Pancreas (tissue), 10 donors: ENCODE measurements around the gene TLCD5. TPM values are rescaled to one million over a fixed set of nuclear protein-coding genes. Genes with fewer than 3 reads are reported as not detected.

Source experiments
- ATAC-seq, 4 donors: fragments of 200-7000 bp; cut with Tn5 transposase; one replicate each; pipeline versions ENCODE4 v1.8.0 to v1.9.1; 2020; ENCODE audit warnings: mild to moderate bottlenecking in 4 of 4, moderate library complexity in 4 of 4
- DNase-seq, 6 donors: peaks; one replicate each; pipeline ENCODE4 v3.0.0-alpha.2; 2020
- FAIRE-seq: peaks from 2 replicates; lab custom pipeline; 2012; peaks lifted over from hg19 to GRCh38; lab: Jason Lieb, UNC
- H3K27ac ChIP-seq, 4 donors: fragments of 200-600 bp; sonication (generic); 1 replicate in 3 of 4; 2 replicates in 1 of 4; pipeline versions ENCODE4 v1.5.0 to v1.8.0; 2020
- H3K27me3 ChIP-seq, 4 donors: fragments of 200-600 bp; one replicate each; pipeline ENCODE4 v1.8.0; 2021
- H3K36me3 ChIP-seq, 3 donors: fragments of 200-600 bp; sonication (generic) in 1 of 3; one replicate each; pipeline versions ENCODE4 v1.5.0 to v1.8.0; 2020 to 2021
- H3K4me1 ChIP-seq, 3 donors: fragments of 200-600 bp; one replicate each; pipeline ENCODE4 v1.8.0; 2021
- H3K4me3 ChIP-seq, 4 donors: fragments of 200-600 bp; sonication (generic) in 2 of 4; one replicate each; pipeline versions ENCODE4 v1.5.0 to v1.8.0; 2020 to 2021
- H3K9me3 ChIP-seq, 4 donors: fragments of 200-600 bp; one replicate each; pipeline ENCODE4 v1.8.0; 2021
- WGBS, 2 donors: extraction: QIAGEN DNeasy Blood & Tissue Kit; methylation state at CpG; one replicate each; pipeline ENCODE4 v1.1.7; 2013; 5-methylcytosine and 5-hydroxymethylcytosine counted together
- intact Hi-C, 3 donors: fragments of 100-400 bp; cut with DNase I; formaldehyde crosslinking; loops; one replicate each; pipeline versions ENCODE4 v1.11.1 to v1.14.2; 2022
- polyA plus RNA-seq, 2 donors: library from polyadenylated mRNA; stranded (reverse); fragments of 200-250 nt; gene quantifications; one replicate each; pipeline ENCODE4 v1.2.3, GENCODE V29; 2013
- total RNA-seq, 6 donors: library from RNA; stranded (reverse); fragmentation: NEBNext Ultra II Directional in 4 of 6; extraction: Animal tissue kit (Norgen Biotek cat#: 25700) in 4 of 6; gene quantifications; one replicate each; pipeline versions ENCODE4 v1.2.1 to v1.2.4, GENCODE V29; 2021 to 2023
- TF ChIP-seq, protein P1 (sequence below), 4 donors: fragments of 200-600 bp; sonication (generic) in 3 of 4; IDR thresholded peaks; one replicate each; pipeline versions ENCODE4 v1.5.0 to v1.8.0; 2021; ENCODE audit warnings: antibody characterized with exemption in 4 of 4
- donor health status: healthy with polysubstance abuse.
- donor health status: DM: no; HTN: no; CAD: no; lungs with moderate emphysema.
- donor health status: DM: no; HTN: no; CAD: no.
- donor health status: control.
- donor health status: control.
- donor health status: Bipolar disorder and iron deficiency.
- donor health status: DM: yes; HTN: yes; CAD: no.
- donor health status: DM: no; HTN: no; CAD: no.
- donor health status: DM: no; HTN: no; CAD: no.
- donor health status: DM: yes; HTN: yes; CAD: no.

TLCD5 gene
- total and polyA plus RNA-seq, 8 donors = 1.5 to 5.7 (median 2.6) TPM

DNA sequence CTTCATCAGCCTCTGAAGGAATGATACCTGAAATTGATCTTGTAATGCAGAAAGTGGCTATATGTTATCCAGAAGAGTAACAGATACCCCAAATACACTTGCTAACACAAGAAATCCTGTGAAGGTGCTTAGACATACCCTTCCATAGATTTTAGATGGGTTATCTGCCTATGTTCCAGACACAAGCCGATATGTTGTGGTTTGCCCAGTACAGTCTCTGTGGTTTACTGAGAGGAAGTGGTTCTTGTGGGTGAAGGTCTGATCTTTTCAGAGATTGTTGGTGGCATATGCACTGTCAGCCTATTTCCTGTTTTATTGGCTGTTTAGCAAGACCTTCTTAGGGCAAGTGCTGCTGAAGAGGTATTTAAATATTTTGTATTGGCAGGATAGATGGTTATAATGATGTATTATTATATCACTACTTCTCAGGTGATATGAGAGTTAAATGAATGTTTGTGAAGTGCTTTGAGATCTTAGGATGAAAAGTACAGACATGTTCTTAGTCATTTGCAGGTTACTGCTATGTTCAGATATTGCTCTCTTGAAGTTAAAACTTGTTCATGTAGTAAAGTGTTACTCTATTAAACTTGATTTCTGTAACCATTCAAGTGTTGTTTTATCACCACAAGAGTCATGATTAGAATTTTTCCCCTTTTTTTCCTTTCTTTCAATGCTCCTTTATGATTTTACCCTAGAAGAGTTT, 19.4 kb downstream of the TLCD5 start:
- ATAC-seq (peak in 2 of 4 donors; percentile 33 to 43), FAIRE-seq (no peak), DNase-seq (no peak)
- WGBS, 2 donors = 65 to 80% methylated on average over 1 of the region's 1 CpG
- TF ChIP-seq, protein P1, sequence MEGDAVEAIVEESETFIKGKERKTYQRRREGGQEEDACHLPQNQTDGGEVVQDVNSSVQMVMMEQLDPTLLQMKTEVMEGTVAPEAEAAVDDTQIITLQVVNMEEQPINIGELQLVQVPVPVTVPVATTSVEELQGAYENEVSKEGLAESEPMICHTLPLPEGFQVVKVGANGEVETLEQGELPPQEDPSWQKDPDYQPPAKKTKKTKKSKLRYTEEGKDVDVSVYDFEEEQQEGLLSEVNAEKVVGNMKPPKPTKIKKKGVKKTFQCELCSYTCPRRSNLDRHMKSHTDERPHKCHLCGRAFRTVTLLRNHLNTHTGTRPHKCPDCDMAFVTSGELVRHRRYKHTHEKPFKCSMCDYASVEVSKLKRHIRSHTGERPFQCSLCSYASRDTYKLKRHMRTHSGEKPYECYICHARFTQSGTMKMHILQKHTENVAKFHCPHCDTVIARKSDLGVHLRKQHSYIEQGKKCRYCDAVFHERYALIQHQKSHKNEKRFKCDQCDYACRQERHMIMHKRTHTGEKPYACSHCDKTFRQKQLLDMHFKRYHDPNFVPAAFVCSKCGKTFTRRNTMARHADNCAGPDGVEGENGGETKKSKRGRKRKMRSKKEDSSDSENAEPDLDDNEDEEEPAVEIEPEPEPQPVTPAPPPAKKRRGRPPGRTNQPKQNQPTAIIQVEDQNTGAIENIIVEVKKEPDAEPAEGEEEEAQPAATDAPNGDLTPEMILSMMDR (IDR thresholded peaks at IDR 0.05) = no peak
- H3K36me3 ChIP-seq = no peaks in the 10 kb centered on the region
- no peak overlapping the region for H3K27ac ChIP-seq
- intact Hi-C loops = loop anchor here in 2 of 3 donors (10.0 kb wide), 2 partner anchors 50 to 70 kb away; no protein-coding TSS in a partner anchor
- H3K27me3 ChIP-seq = no peaks in the 10 kb centered on the region
- peaks cover 23 to 58% (median 35%) of the 10 kb centered on the region in 3 donors for H3K4me1 ChIP-seq
- no peak overlapping the region for H3K4me3 ChIP-seq
- H3K9me3 ChIP-seq = no peaks in the 10 kb centered on the region

DNA sequence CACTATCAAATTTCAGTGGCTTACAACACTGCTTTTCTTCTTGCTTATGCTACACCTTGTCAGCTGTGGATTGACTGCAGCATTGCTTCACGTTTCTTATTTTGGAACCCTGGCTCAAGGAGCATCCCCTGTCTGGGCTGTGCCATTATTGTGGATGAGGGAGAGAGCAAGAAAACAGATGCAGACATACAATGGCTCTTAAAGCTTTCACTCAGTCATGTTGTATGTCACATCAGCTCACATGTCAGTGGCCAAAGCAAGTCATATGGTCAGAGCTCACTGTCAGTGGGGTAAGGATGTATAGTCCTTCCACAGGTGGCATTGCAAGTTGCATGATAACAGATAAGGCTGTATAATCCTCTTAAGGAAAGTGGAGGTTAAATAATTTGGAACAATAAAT, 21.1 kb downstream of the TLCD5 start:
- Histone ChIP-seq H3K4me3 (no peak overlapping the region), H3K9me3 (no peaks in the 10 kb centered on the region), H3K27ac (no peak overlapping the region), H3K27me3 (no peaks in the 10 kb centered on the region), H3K4me1 (peaks cover 16 to 47% (median 28%) of the 10 kb centered on the region in 3 donors), H3K36me3 (no peaks in the 10 kb centered on the region)
- WGBS, 2 donors = 32 to 56% methylated on average over 1 of the region's 1 CpG
- DNase-seq (no peak), ATAC-seq (no peak), FAIRE-seq (no peak)
- intact Hi-C loops = loop anchor here in 2 of 3 donors (10.0 kb wide), 2 partner anchors 49 to 69 kb away; no protein-coding TSS in a partner anchor
- TF ChIP-seq, protein P1 (IDR thresholded peaks at IDR 0.05) = no peak

DNA sequence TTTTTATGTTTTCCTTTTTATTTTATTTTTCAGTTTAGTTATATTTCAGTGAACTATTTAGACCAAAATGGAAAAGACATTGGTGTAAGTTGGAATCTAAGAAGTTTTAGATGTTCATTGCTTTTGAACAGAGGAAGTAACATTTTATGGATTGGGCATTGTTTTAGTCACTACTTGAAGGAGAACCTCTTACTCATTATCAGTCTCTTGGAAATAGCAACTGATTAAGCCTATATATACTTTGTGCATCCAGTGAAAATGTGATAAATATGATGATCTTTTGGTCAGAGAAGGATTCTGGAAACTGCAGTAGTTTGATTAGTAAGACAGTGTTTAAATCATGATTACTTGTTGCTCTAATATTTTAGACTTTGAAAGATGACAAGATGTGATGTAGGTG, 25.5 kb downstream of the TLCD5 start:
- no peaks in the 10 kb centered on the region for H3K9me3 ChIP-seq
- no peaks in the 10 kb centered on the region for H3K36me3 ChIP-seq
- ATAC-seq (no peak), FAIRE-seq (peak; percentile 63), DNase-seq (no peak)
- TF ChIP-seq, protein P1 (IDR thresholded peaks at IDR 0.05) = no peak
- H3K4me3 ChIP-seq = no peak overlapping the region
- H3K27ac ChIP-seq = no peak overlapping the region
- peaks cover 18 to 36% (median 19%) of the 10 kb centered on the region in 3 donors for H3K4me1 ChIP-seq
- no peaks in the 10 kb centered on the region for H3K27me3 ChIP-seq
- intact Hi-C loops = no loop called here

DNA sequence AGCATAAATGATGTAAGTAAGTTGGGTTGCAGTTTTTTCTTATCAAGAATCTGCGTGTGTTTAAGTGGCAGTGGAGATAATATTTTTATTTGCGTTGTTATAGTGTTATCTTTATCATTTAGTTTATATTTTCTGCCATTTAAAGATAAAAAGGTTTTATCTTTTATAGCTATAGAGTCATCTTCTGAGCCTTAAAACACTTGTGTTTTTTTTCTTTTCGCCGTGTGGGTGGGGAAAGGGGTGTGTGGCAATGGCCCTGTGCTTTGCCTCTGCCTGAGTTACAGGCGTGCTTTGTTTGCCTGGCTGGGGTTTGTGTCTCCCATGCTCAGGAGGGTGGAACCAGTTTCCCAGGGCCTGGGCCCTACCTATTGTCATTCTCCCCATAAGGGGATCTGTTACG, 27.3 kb downstream of the TLCD5 start:
- ATAC-seq (peak in 1 of 4 donors; percentile 39), DNase-seq (no peak), FAIRE-seq (no peak)
- Histone ChIP-seq H3K4me3 (no peak overlapping the region), H3K9me3 (no peaks in the 10 kb centered on the region), H3K27ac (no peak overlapping the region), H3K27me3 (no peaks in the 10 kb centered on the region), H3K4me1 (peaks cover 13 to 30% (median 14%) of the 10 kb centered on the region in 3 donors), H3K36me3 (no peaks in the 10 kb centered on the region)
- TF ChIP-seq, protein P1 (IDR thresholded peaks at IDR 0.05) = no peak
- 50 to 57% methylated on average over 6 of the region's 6 CpGs for WGBS, 2 donors
- intact Hi-C loops = no loop called here

GRCh38 chr11:120354068-120354467, 29.0 kb downstream of the TLCD5 start:
- FAIRE-seq (no peak), DNase-seq (no peak), ATAC-seq (no peak)
- no peaks in the 10 kb centered on the region for H3K36me3 ChIP-seq
- no peaks in the 10 kb centered on the region for H3K27me3 ChIP-seq
- H3K27ac ChIP-seq = no peak overlapping the region
- WGBS, 2 donors = 6 to 11% methylated on average over 1 of the region's 1 CpG
- H3K9me3 ChIP-seq = no peaks in the 10 kb centered on the region
- TF ChIP-seq, protein P1 (IDR thresholded peaks at IDR 0.05) = no peak
- H3K4me3 ChIP-seq = no peak overlapping the region
- intact Hi-C loops = no loop called here
- H3K4me1 ChIP-seq = peaks cover 13 to 33% (median 17%) of the 10 kb centered on the region in 3 donors
